ENCODE measurements around the gene FES.

Gene FES

GRCh38 chr15:90883526-90883975, 753 bp upstream of the FES start:
- peak overlapping the region; percentile 83 for H3K27ac ChIP-seq
- TF ChIP-seq CTCF (conservative IDR thresholded peaks at IDR 0.05), result no peak

DNA sequence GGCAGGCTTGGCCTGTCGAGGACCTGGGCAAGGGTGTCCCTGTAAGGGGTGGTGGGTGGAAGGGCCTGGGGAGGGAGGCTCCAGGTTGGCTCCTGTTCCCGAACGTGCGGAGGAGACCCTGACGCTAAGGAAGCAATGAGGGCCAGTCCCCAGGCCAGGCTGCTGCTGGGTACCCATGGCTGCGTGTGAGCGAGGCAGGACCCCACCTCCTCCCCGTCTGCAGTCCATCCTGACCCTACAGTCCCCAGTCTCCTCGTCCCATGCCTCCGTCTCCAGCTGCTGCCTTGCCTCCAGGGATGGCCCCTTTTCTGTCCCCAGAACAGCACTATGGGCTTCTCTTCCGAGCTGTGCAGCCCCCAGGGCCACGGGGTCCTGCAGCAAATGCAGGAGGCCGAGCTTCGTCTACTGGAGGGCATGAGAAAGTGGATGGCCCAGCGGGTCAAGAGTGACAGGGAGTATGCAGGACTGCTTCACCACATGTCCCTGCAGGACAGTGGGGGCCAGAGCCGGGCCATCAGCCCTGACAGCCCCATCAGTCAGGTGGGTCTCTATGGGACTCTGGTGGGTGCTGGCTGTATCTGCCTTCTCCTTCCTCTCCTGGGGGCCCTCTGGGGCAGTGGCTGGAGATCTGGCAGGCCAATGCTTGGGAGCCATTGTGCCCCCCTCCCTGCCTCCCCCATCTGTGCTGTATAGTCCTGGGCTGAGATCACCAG, 571 bp downstream of the FES start:
- peak overlapping the region; percentile 83 for H3K27ac ChIP-seq
- TF ChIP-seq CTCF (conservative IDR thresholded peaks at IDR 0.05), result no peak

DNA sequence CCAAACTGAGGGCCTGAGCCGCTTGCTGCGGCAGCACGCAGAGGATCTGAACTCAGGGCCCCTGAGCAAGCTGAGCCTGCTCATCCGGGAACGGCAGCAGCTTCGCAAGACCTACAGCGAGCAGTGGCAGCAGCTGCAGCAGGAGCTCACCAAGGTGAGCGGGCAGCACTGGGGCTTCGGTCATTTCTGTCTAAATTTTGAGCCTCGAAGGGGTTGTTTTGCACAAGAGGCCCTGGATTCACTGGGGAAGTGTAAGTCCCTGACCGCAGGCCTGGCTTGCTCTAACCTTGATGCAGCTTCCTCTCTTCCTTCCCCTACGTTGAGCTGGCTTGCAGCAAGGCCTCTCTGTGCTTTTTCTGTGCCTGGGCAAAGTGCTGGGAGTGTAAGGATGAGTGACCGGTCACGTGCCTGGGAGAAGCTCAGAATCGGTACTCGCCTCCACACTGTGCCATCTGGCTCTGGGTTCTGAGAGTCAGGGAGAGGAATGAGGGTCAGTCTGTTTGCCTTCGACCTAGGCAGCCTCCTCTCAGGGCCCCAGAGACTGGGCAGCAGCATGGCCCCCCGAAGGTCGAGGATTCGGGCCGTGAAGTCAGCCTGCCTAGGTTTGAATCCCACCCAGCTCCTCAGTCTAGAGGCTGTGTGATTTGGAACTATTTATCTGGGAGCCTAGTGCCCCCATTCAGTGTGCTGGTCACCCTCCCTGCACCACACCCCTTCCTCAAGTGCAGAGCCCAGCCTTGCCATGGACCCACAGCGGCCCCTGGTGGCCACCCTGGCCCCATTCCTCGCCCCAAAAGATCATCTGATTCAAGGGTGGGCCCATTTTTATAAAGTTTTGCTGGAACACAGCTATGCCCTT, 1.4 kb downstream of the FES start:
- TF ChIP-seq CTCF (conservative IDR thresholded peaks at IDR 0.05), result peak; percentile 100
- H3K27ac ChIP-seq, result peak overlapping the region; percentile 83

- no peak overlapping the region for H3K27ac ChIP-seq
- peak; percentile 52 for TF ChIP-seq CTCF (conservative IDR thresholded peaks at IDR 0.05)
These were observed 1.9 kb downstream of the FES start for GRCh38 chr15:90886291-90886614.

GRCh38 chr15:90887037-90887481, 2.8 kb downstream of the FES start:
- TF ChIP-seq CTCF (conservative IDR thresholded peaks at IDR 0.05), result no peak
- no peak overlapping the region for H3K27ac ChIP-seq

DNA sequence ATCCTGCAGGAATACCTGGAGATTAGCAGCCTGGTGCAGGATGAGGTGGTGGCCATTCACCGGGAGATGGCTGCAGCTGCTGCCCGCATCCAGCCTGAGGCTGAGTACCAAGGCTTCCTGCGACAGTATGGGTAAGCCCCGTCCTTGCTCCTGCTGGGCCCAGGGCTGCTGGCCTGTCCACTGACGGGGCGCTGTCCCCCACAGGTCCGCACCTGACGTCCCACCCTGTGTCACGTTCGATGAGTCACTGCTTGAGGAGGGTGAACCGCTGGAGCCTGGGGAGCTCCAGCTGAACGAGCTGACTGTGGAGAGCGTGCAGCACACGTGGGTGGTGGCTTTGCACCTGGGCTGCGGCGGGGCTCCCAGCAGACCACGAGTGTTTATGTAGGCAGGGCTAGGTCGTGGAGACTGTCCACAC, 5.0 kb downstream of the FES start:
- no peak overlapping the region for H3K27ac ChIP-seq
- TF ChIP-seq CTCF (conservative IDR thresholded peaks at IDR 0.05), result no peak

DNA sequence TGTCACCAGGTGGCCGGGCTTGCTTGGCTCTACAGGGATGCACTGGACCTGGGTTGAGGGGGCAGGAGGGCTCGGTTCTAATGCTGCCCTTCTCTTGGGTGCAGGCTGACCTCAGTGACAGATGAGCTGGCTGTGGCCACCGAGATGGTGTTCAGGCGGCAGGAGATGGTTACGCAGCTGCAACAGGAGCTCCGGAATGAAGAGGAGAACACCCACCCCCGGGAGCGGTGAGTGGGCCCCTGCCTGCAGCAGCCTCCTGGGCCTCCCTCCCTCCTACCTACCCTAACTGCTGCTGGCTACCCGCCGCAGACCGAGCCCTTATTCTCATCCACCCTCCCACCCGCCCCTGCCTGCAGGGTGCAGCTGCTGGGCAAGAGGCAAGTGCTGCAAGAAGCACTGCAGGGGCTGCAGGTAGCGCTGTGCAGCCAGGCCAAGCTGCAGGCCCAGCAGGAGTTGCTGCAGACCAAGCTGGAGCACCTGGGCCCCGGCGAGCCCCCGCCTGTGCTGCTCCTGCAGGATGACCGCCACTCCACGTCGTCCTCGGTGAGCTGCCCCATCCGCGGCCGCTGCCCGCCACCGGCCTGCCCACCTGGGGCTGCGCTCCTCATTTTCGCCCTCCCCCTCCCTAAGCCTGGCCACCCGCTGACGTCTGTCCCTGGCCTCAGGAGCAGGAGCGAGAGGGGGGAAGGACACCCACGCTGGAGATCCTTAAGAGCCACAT, 5.6 kb downstream of the FES start:
- no peak for TF ChIP-seq CTCF (conservative IDR thresholded peaks at IDR 0.05)
- H3K27ac ChIP-seq, result no peak overlapping the region

All from VCaP (cell line).